ENCODE data around the gene AKAP6. TPM values are rescaled to one million over a fixed set of nuclear protein-coding genes. Genes with fewer than 3 reads are reported as not detected.

The AKAP6 gene
- total and polyA plus RNA-seq, 10 of the 15 experiments (the other 5 are each of a cell fraction or from before 2014, with no cell fraction given), result 0.35 to 5.9 (median 2.2) TPM

GRCh38 chr14:32552766-32553165 lies 223.7 kb downstream of the AKAP6 start:
- ChIA-PET POLR2A (no interaction called here), RAD21 (ENCODE audit: unreplicated experiment) (no interaction called here), SMC1A (ENCODE audit: uncharacterized antibody, unreplicated experiment) (interaction anchor here (0.6 kb wide), 1 partner anchor 372 kb away, joined by 3 read pairs; no protein-coding TSS in a partner anchor), CTCF (no interaction called here)
- Histone ChIP-seq H3K27ac (ENCODE audit: control insufficient read depth, insufficient read depth) (no peak overlapping the region), H3K4me3 (no peak overlapping the region), H4K20me1 (ENCODE audit: control insufficient read depth, insufficient read depth) (no peaks in the 10 kb centered on the region), H2AFZ (ENCODE audit: control insufficient read depth, low read depth, low read length) (no peak overlapping the region), H3K4me2 (ENCODE audit: control insufficient read depth, insufficient read depth) (no peak overlapping the region), H3K4me1 (ENCODE audit: control insufficient read depth, insufficient read depth, low read length) (no peaks in the 10 kb centered on the region), H3K9me3 (replicated peaks; ENCODE audit: control insufficient read depth, insufficient read depth, low read length) (no peaks in the 10 kb centered on the region), H3K79me2 (ENCODE audit: control insufficient read depth, insufficient read depth, low read length) (no peaks in the 10 kb centered on the region), H3K27me3 (replicated peaks in 1 of 2; ENCODE audit: control insufficient read depth in 2 of 2, insufficient read depth in 2 of 2, low read length in 1 of 2) (no peaks in the 10 kb centered on the region), H3K9ac (ENCODE audit: control insufficient read depth, insufficient read depth, low read length) (no peak overlapping the region), H3K36me3 (ENCODE audit: control insufficient read depth in 2 of 2, insufficient read depth in 2 of 2, low read length in 1 of 2) (no peaks in the 10 kb centered on the region)
- no peak for TF ChIP-seq TCF7 (IDR thresholded peaks at IDR 0.05; ENCODE audit: borderline replicate concordance)
- TF ChIP-seq TBL1XR1 (IDR thresholded peaks at IDR 0.05; ENCODE audit: low read depth, low read length), result no peak
- TF ChIP-seq MYC (IDR thresholded peaks at IDR 0.05; ENCODE audit: insufficient read depth, insufficient read length, insufficient replicate concordance, low read length, severe bottlenecking), result no peak
- TF ChIP-seq MEF2A (IDR thresholded peaks at IDR 0.05; ENCODE audit: insufficient read depth, low read depth, low read length), result no peak
- TF ChIP-seq POLR2AphosphoS2 (IDR thresholded peaks at IDR 0.05; ENCODE audit: low read depth, low read length), result no peak
- no peak for TF ChIP-seq PAX8 (IDR thresholded peaks at IDR 0.05)
- no peak for TF ChIP-seq JUNB (IDR thresholded peaks at IDR 0.05)
- no peak for TF ChIP-seq RAD51 (IDR thresholded peaks at IDR 0.05)
- TF ChIP-seq MTA3 (IDR thresholded peaks at IDR 0.05; ENCODE audit: borderline replicate concordance, low read length), result no peak
- no peak for TF ChIP-seq E4F1 (IDR thresholded peaks at IDR 0.05; ENCODE audit: borderline replicate concordance, partially characterized antibody)
- TF ChIP-seq NFXL1 (IDR thresholded peaks at IDR 0.05; ENCODE audit: borderline replicate concordance), result no peak
- no peak for TF ChIP-seq RBBP5 (conservative IDR thresholded peaks at IDR 0.05)
- no peak for TF ChIP-seq ESRRA (IDR thresholded peaks at IDR 0.05; ENCODE audit: low read length)
- intact Hi-C loops (cut with micrococcal nuclease; ENCODE audit: unreplicated experiment) (no loop called here), in situ Hi-C loops (cut with MboI) (no loop called here)
- DNase-seq (ENCODE audit: low read depth, low spot score), result no peak
- no peak for ATAC-seq
- BruUV-seq (replicated peaks), result no TSS peak
- no peak for FAIRE-seq
